DND-41 (cell line): ENCODE measurements around the gene ADAM10.

Source experiments
- ATAC-seq: fragments of 200-7000 bp; cut with Tn5 transposase; 3 replicates; pipeline ENCODE4 v1.9.1; 2021; ENCODE audit warnings: low read depth; ENCODE audit not compliant: insufficient read depth
- DNase-seq: peaks from one replicate; pipeline ENCODE4 v3.0.0-alpha.2; 2020
- H2AFZ ChIP-seq: 2 replicates; pipeline ENCODE4 v1.6.0; 2012; ENCODE audit warnings: low read depth, low read length
- H3K27ac ChIP-seq: 2 replicates; pipeline ENCODE4 v1.5.1; 2012; ENCODE audit warnings: low read length, inconsistent platforms
- H3K27me3 ChIP-seq: fragments of 200-600 bp; sonication (generic); 2 replicates; pipeline ENCODE4 v1.6.0; 2012; ENCODE audit warnings: low read length, mild to moderate bottlenecking, inconsistent platforms; ENCODE audit not compliant: insufficient read depth, poor library complexity
- H3K36me3 ChIP-seq: 2 replicates; pipeline ENCODE4 v1.5.1; 2012; ENCODE audit warnings: low read length, inconsistent platforms; ENCODE audit not compliant: insufficient read depth
- H3K4me1 ChIP-seq: 2 replicates; pipeline ENCODE4 v1.5.1; 2012; ENCODE audit warnings: mild to moderate bottlenecking, low read length; ENCODE audit not compliant: insufficient read depth
- H3K4me2 ChIP-seq: 2 replicates; pipeline ENCODE4 v1.6.0; 2012; ENCODE audit warnings: mild to moderate bottlenecking, moderate library complexity, low read length, inconsistent platforms; ENCODE audit not compliant: insufficient read depth
- H3K4me3 ChIP-seq, 2 experiments: fragments of 200-600 bp in 1 of 2; shearing (Covaris generic) in 1 of 2; 2 replicates each; pipeline ENCODE4 v1.5.1; 2012 to 2016; ENCODE audit warnings: inconsistent platforms in 2 of 2, low read length in 2 of 2, mild to moderate bottlenecking in 2 of 2, low read depth in 1 of 2, moderate library complexity in 1 of 2
- H3K79me2 ChIP-seq: 2 replicates; pipeline ENCODE4 v1.6.0; 2012; ENCODE audit warnings: low read length, inconsistent platforms; ENCODE audit not compliant: insufficient read depth
- H3K9ac ChIP-seq: 2 replicates; pipeline ENCODE4 v1.6.0; 2012; ENCODE audit warnings: low read depth, mild to moderate bottlenecking, inconsistent platforms, low read length, moderate library complexity
- H3K9me3 ChIP-seq: 2 replicates; pipeline ENCODE4 v1.5.1; 2012; ENCODE audit warnings: low read length, moderate library complexity, mild to moderate bottlenecking, inconsistent platforms; ENCODE audit not compliant: insufficient read depth, severe bottlenecking
- H4K20me1 ChIP-seq: 2 replicates; pipeline ENCODE4 v1.6.0; 2012; ENCODE audit warnings: low read length; ENCODE audit not compliant: insufficient read depth
- EZH2 ChIP-seq: IDR thresholded peaks from 3 replicates; pipeline ENCODE4 v1.6.1; 2012; ENCODE audit warnings: borderline replicate concordance, low read depth, mild to moderate bottlenecking, moderate library complexity, low read length, inconsistent platforms; ENCODE audit not compliant: severe bottlenecking
- TF ChIP-seq, protein P1 (sequence below): IDR thresholded peaks from 2 replicates; pipeline ENCODE4 v1.5.1; 2012; ENCODE audit warnings: borderline replicate concordance, low read length, moderate library complexity, mild to moderate bottlenecking; ENCODE audit not compliant: poor library complexity, severe bottlenecking; ENCODE audit errors: extremely low read depth

The ADAM10 gene

DNA sequence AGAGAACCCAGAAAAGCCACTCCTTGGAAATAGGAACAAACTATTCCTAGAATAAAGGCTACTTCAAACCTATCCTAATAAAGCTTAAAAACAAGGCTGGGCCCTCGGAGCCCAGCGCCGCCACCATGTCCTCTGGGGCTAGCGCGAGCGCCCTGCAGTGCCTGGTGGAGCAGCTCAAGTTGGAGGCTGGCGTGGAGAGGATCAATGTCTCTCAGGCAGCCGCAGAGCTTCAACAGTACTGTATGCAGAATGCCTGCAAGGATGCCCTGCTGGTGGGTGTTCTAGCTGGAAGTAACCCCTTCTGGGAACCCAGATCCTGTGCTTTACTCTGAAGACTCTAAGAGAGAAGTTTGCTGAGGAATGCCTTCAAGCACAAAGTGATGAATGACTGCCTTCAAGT is 63.2 kb downstream of the ADAM10 start:
- Histone ChIP-seq H3K27me3 (no peaks in the 10 kb centered on the region), H3K9ac (no peak overlapping the region), H3K4me1 (peaks cover 9% of the 10 kb centered on the region), H3K4me3 (no peak overlapping the region), H3K79me2 (peaks cover 84% of the 10 kb centered on the region), H2AFZ (no peak overlapping the region), H3K9me3 (no peaks in the 10 kb centered on the region), H3K36me3 (0 out of 2 replicates have a peak, but pooled peaks cover 2% of the 10 kb centered on the region), H3K27ac (no peak overlapping the region), H3K4me2 (no peak overlapping the region), H4K20me1 (peaks cover 23% of the 10 kb centered on the region; the same call in 1 of the 2 replicates)
- TF ChIP-seq, protein P1, sequence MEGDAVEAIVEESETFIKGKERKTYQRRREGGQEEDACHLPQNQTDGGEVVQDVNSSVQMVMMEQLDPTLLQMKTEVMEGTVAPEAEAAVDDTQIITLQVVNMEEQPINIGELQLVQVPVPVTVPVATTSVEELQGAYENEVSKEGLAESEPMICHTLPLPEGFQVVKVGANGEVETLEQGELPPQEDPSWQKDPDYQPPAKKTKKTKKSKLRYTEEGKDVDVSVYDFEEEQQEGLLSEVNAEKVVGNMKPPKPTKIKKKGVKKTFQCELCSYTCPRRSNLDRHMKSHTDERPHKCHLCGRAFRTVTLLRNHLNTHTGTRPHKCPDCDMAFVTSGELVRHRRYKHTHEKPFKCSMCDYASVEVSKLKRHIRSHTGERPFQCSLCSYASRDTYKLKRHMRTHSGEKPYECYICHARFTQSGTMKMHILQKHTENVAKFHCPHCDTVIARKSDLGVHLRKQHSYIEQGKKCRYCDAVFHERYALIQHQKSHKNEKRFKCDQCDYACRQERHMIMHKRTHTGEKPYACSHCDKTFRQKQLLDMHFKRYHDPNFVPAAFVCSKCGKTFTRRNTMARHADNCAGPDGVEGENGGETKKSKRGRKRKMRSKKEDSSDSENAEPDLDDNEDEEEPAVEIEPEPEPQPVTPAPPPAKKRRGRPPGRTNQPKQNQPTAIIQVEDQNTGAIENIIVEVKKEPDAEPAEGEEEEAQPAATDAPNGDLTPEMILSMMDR: no peak
- no peak for TF ChIP-seq EZH2
- DNase-seq (no peak), ATAC-seq (no peak)

DNA sequence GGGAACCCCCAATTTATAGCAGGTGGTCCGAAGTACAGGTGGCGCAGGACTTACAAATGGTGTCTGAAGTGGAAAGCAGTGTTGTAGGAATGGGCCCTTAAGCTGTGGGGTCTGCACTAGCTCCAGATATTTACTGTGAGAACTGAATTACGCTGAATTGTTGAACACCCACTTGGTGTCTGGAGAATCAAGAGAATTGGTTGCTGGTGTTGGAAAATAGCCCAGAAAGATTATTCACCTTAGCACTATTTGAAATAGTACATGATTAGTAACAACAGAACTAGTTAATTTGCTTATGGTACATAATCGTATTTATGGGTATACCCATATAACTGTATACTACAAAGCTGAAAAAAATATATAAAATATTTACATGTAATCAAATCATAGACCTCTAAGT is 64.8 kb downstream of the ADAM10 start:
- no peaks in the 10 kb centered on the region for H3K4me1 ChIP-seq
- no peak overlapping the region for H3K27ac ChIP-seq
- DNase-seq (no peak), ATAC-seq (no peak)
- H3K4me3 ChIP-seq: no peak overlapping the region
- no peak overlapping the region for H3K9ac ChIP-seq
- TF ChIP-seq, protein P1: no peak
- TF ChIP-seq EZH2: no peak
- H2AFZ ChIP-seq: no peak overlapping the region
- peaks cover 6% of the 10 kb centered on the region; the same call in 1 of the 2 replicates for H3K36me3 ChIP-seq
- no peaks in the 10 kb centered on the region for H3K9me3 ChIP-seq
- H3K4me2 ChIP-seq: no peak overlapping the region
- H3K79me2 ChIP-seq: peaks cover 83% of the 10 kb centered on the region
- H3K27me3 ChIP-seq: no peaks in the 10 kb centered on the region
- peaks cover 15% of the 10 kb centered on the region; the same call in 1 of the 2 replicates for H4K20me1 ChIP-seq

DNA sequence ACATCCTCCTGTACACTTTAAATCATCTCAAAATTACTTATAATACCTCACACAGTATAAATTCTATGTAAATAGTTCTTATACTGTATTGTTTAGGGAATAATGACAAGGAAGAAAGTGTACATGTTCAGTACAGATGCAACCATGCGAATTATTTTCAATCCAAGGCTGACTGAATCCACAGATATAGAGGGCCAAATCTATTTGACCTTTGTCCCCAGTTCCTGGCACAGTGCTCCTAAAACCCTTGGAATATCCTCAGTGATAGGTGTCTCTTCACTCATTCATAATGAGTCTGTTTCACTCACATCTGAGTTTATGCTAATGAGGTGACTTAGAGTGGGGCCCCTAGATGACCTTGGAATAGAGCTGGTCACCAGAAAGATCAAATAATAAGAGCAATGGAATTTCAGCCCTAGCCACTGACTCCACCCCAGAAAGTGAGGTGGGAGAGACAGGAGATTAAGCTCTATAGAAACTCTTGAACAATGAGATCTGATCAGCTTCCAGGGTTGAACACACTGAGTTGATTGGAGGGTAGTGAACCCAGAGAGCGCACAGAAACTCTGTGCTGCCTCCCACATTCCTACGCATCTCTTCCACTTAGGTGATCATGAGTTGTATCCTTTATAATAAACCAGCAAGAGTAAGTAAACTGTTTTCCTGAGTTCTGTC is 65.3 kb downstream of the ADAM10 start:
- TF ChIP-seq, protein P1: no peak
- no peak for TF ChIP-seq EZH2
- Histone ChIP-seq H3K4me1 (no peaks in the 10 kb centered on the region), H3K27ac (no peak overlapping the region), H3K4me3 (no peak overlapping the region), H4K20me1 (peaks cover 13% of the 10 kb centered on the region; the same call in 1 of the 2 replicates), H3K79me2 (peaks cover 77% of the 10 kb centered on the region), H3K9me3 (no peaks in the 10 kb centered on the region), H3K27me3 (no peaks in the 10 kb centered on the region), H3K36me3 (peaks cover 6% of the 10 kb centered on the region; the same call in 1 of the 2 replicates), H2AFZ (no peak overlapping the region), H3K4me2 (no peak overlapping the region), H3K9ac (no peak overlapping the region)
- ATAC-seq: no peak
- no peak for DNase-seq
